Common myeloid progenitor, CD34-positive (primary cell): ENCODE measurements around the gene TBXA2R.
"Not testable (repeated sequence)": the region's sequence is repeated elsewhere in the genome, so short reads cannot be mapped to it uniquely, and the experiment has no call there.

Source experiments
- CTCF ChIA-PET: fragments of 350-600 bp; sonication (Branson Sonifier 250); formaldehyde crosslinking; loops from one replicate; lab custom pipeline; 2021; ENCODE audit warnings: antibody characterized with exemption; lab: Charles Lee
- POLR2A ChIA-PET: fragments of 350-600 bp; sonication (Branson Sonifier 250); formaldehyde crosslinking; loops from one replicate; lab custom pipeline; 2021; ENCODE audit warnings: antibody characterized with exemption; lab: Charles Lee
- DNase-seq, 3 donors: peaks; one replicate each; pipeline versions ENCODE4 v3.0.0 to v3.0.0-alpha.2; 2013
- H3K27ac ChIP-seq, 2 experiments: 1 replicate in 1 of 2; 2 replicates in 1 of 2; pipeline ENCODE4 v1.7.0; 2013; ENCODE audit warnings: inconsistent platforms in 2 of 2, low read length in 2 of 2, mild to moderate bottlenecking in 2 of 2, low read depth in 1 of 2, moderate library complexity in 1 of 2; ENCODE audit not compliant: severe bottlenecking in 2 of 2, insufficient read depth in 1 of 2, poor library complexity in 1 of 2
- H3K27me3 ChIP-seq, 5 experiments: replicated peaks in 2 of 5; 1 replicate in 3 of 5; 2 replicates in 2 of 5; pipeline versions ENCODE4 v1.6.1 to v1.7.0; 2013; ENCODE audit warnings: low read length in 4 of 5, mild to moderate bottlenecking in 2 of 5, moderate library complexity in 2 of 5, inconsistent platforms in 1 of 5; ENCODE audit not compliant: insufficient read depth in 5 of 5, control insufficient read depth in 4 of 5
- H3K36me3 ChIP-seq, 4 experiments: 1 replicate in 2 of 4; 2 replicates in 2 of 4; pipeline versions ENCODE4 v1.6.1 to v1.7.0; 2013; ENCODE audit warnings: low read length in 3 of 4, control low read depth in 1 of 4, mild to moderate bottlenecking in 1 of 4; ENCODE audit not compliant: control insufficient read depth in 4 of 4, insufficient read depth in 4 of 4
- H3K4me1 ChIP-seq, 4 experiments: 1 replicate in 3 of 4; 2 replicates in 1 of 4; pipeline versions ENCODE4 v1.6.1 to v1.7.1; 2013; ENCODE audit warnings: low read length in 3 of 4, mild to moderate bottlenecking in 3 of 4, control low read depth in 1 of 4, inconsistent platforms in 1 of 4, moderate library complexity in 1 of 4; ENCODE audit not compliant: control insufficient read depth in 4 of 4, insufficient read depth in 4 of 4; ENCODE audit errors: control extremely low read depth in 1 of 4
- H3K4me3 ChIP-seq, 7 experiments: 1 replicate in 4 of 7; 2 replicates in 3 of 7; pipeline versions ENCODE4 v1.5.1 to v1.7.0; 2013; ENCODE audit warnings: mild to moderate bottlenecking in 7 of 7, low read length in 6 of 7, moderate library complexity in 6 of 7, inconsistent platforms in 2 of 7, low read depth in 2 of 7, control low read depth in 1 of 7; ENCODE audit not compliant: insufficient read depth in 4 of 7, control insufficient read depth in 1 of 7; ENCODE audit errors: extremely low read depth in 1 of 7
- H3K9me3 ChIP-seq, 5 experiments: 1 replicate in 4 of 5; 2 replicates in 1 of 5; pipeline versions ENCODE4 v1.6.1 to v1.7.1; 2013; ENCODE audit warnings: low read length in 4 of 5, mild to moderate bottlenecking in 2 of 5, inconsistent platforms in 1 of 5, low read depth in 1 of 5, moderate library complexity in 1 of 5; ENCODE audit not compliant: control insufficient read depth in 4 of 5, insufficient read depth in 2 of 5; ENCODE audit errors: control extremely low read depth in 1 of 5
- WGBS: methylation state at CpG from one replicate; pipeline ENCODE4 v1.1.5; 2013; ENCODE audit not compliant: insufficient coverage; 5-methylcytosine and 5-hydroxymethylcytosine counted together

TBXA2R gene

GRCh38 chr19:3651684-3652083 is 45.0 kb upstream of the TBXA2R start:
- no peak for DNase-seq
- no peaks in the 10 kb centered on the region for H3K27me3 ChIP-seq
- H3K36me3 ChIP-seq, result peaks cover 0 to 58% (median 20%) of the 10 kb centered on the region in 4 experiments
- ChIA-PET POLR2A (no interaction called here), CTCF (no interaction called here)
- no peak overlapping the region for H3K27ac ChIP-seq
- no peak overlapping the region for H3K4me3 ChIP-seq
- H3K9me3 ChIP-seq, result no peaks in the 10 kb centered on the region
- no peaks in the 10 kb centered on the region for H3K4me1 ChIP-seq
- WGBS, result 99% methylated on average over 33 of the region's 33 CpGs

DNA sequence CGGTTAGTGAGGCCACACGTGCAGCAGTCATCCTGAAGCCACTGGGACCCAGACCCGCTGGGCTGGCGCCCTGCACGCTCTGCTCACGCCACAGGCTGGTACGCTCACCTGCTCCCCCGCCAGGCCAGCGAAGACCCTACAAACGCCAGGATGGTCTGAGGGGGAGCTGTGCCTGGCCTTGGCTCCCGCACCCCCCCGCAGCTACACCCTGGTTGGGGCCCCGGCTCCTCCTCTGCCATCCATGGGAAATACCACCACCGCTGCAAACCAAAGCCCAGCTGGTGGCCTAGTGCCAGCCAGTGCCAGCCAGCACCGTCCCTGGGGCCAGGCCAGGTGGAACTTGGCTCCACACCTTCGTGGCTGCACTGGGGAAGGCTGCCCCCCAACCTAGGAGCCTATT is 43.2 kb upstream of the TBXA2R start:
- Histone ChIP-seq H3K4me1 (no peaks in the 10 kb centered on the region), H3K9me3 (no peaks in the 10 kb centered on the region), H3K27ac (no peak overlapping the region), H3K36me3 (peaks cover 0 to 52% (median 27%) of the 10 kb centered on the region in 4 experiments), H3K27me3 (no peaks in the 10 kb centered on the region), H3K4me3 (no peak overlapping the region)
- CTCF ChIA-PET, result no interaction called here
- WGBS, result 96% methylated on average over 14 of the region's 16 CpGs
- POLR2A ChIA-PET, result no interaction called here
- no peak for DNase-seq

GRCh38 chr19:3648037-3648905 is 41.6 kb upstream of the TBXA2R start:
- ChIA-PET POLR2A (no interaction called here), CTCF (no interaction called here)
- Histone ChIP-seq H3K9me3 (no peaks in the 10 kb centered on the region), H3K4me3 (no peak overlapping the region), H3K36me3 (peaks cover 0 to 49% (median 29%) of the 10 kb centered on the region in 4 experiments), H3K4me1 (no peaks in the 10 kb centered on the region), H3K27me3 (no peaks in the 10 kb centered on the region), H3K27ac (no peak overlapping the region)
- DNase-seq, result no peak
- WGBS, result 98% methylated on average over 23 of the region's 33 CpGs

DNA sequence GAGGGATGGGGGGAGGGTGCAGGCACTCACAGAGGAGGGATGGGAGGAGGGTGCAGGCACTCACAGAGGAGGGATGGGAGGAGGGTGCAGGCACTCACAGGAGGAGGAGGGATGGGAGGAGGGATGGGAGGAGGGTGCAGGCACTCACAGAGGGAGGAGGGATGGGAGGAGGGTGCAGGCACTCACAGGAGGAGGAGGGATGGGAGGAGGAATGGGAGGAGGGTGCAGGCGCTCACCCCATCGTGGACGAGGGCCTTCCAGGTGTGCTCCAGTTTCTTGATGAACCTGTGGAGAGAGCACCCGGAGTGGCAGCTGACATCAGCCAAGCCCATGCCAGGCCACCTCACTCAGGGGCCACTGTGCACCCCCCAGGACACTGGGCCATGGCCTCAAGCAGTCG is 40.4 kb upstream of the TBXA2R start:
- H3K4me3 ChIP-seq, H3K9me3 ChIP-seq, DNase-seq, CTCF ChIA-PET, POLR2A ChIA-PET, H3K27ac ChIP-seq, H3K27me3 ChIP-seq, H3K4me1 ChIP-seq: not testable (repeated sequence)
- H3K36me3 ChIP-seq, result peaks cover 0 to 44% (median 26%) of the 10 kb centered on the region in 4 experiments
- WGBS, result 97% methylated on average over 5 of the region's 5 CpGs

DNA sequence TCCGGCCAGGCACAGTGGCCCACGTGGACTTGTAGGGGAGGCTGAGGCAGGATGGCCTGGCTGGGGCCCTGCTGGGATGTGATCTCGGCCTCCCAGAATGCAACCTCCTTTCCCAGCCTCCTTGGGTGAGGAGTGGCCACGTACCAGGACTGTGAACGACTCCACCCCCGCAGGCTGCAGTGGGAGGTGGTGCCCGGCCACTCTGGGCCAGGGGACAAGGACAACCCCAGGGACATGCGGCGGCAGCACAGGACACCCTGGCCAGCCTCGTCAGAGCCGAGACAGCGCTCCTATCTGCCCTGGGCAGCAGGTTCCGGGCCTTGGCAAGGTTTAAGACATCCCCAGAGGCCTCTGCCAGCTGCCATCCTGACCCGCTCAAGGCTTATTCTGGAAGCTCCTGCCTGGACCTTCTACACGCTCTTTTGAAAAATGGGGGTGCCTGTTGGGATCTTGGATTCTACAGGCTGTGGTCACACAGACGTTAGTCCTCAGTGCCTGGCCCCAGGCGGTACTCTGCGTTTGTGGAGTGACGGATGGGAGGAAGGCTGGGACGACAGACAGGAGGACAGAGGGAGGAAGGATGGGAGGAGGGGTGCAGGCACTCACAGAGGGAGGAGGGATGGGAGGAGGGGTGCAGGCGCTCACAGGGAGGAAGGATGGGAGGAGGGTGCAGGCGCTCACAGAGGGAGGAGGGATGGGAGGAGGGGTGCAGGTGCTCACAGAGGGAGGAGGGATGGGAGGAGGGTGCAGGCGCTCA is 39.8 kb upstream of the TBXA2R start:
- 97% methylated on average over 20 of the region's 23 CpGs for WGBS
- H3K4me3 ChIP-seq, result no peak overlapping the region
- no peak overlapping the region for H3K27ac ChIP-seq
- ChIA-PET CTCF (no interaction called here), POLR2A (no interaction called here)
- H3K27me3 ChIP-seq, result no peaks in the 10 kb centered on the region
- no peaks in the 10 kb centered on the region for H3K9me3 ChIP-seq
- DNase-seq, result no peak
- H3K36me3 ChIP-seq, result peaks cover 0 to 42% (median 25%) of the 10 kb centered on the region in 4 experiments
- H3K4me1 ChIP-seq, result no peaks in the 10 kb centered on the region

- POLR2A ChIA-PET, result no interaction called here
- H3K4me1 ChIP-seq, result no peaks in the 10 kb centered on the region
- H3K27ac ChIP-seq, result no peak overlapping the region
- no peaks in the 10 kb centered on the region for H3K27me3 ChIP-seq
- CTCF ChIA-PET, result no interaction called here
- WGBS, result over 99% methylated on average over 11 of the region's 21 CpGs
- H3K36me3 ChIP-seq, result peaks cover 0 to 41% (median 23%) of the 10 kb centered on the region in 4 experiments
- H3K4me3 ChIP-seq, result no peak overlapping the region
- no peak for DNase-seq
- no peaks in the 10 kb centered on the region for H3K9me3 ChIP-seq
Measured at GRCh38 chr19:3645726-3646125, 39.1 kb upstream of the TBXA2R start.

DNA sequence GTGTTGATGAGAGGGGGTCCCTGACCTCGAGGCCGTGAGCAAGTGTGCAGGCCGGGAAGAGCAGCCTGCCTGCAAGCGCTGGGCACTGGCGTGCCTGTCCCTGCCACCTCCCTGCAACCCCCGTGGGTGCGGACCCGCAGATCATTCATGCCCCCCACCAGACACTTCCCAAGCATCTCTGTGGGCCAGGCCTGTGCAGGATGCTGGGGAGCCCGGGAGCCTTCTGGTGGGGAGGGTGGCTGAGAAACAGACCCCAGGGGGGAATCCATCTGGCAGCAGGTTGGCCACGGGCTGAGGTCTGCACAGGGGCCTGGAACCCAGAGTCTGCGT is 38.4 kb upstream of the TBXA2R start:
- 98% methylated on average over 9 of the region's 11 CpGs for WGBS
- Histone ChIP-seq H3K9me3 (no peaks in the 10 kb centered on the region), H3K4me1 (no peaks in the 10 kb centered on the region), H3K4me3 (no peak overlapping the region), H3K27me3 (no peaks in the 10 kb centered on the region), H3K36me3 (peaks cover 0 to 38% (median 23%) of the 10 kb centered on the region in 4 experiments), H3K27ac (no peak overlapping the region)
- ChIA-PET CTCF (no interaction called here), POLR2A (no interaction called here)
- no peak for DNase-seq
